NCI-H2171 treated with DMSO at 0.1 percent for 48 hours (cell line): ENCODE measurements around the gene TBP.
"Not testable (repeated sequence)": the region's sequence is repeated elsewhere in the genome, so short reads cannot be mapped to it uniquely, and the experiment has no call there.

ENCODE experiments used
- DNase-seq: peaks from one replicate; lab custom pipeline; 2025; lab: John Stamatoyannopoulos, UW

TBP gene

DNA sequence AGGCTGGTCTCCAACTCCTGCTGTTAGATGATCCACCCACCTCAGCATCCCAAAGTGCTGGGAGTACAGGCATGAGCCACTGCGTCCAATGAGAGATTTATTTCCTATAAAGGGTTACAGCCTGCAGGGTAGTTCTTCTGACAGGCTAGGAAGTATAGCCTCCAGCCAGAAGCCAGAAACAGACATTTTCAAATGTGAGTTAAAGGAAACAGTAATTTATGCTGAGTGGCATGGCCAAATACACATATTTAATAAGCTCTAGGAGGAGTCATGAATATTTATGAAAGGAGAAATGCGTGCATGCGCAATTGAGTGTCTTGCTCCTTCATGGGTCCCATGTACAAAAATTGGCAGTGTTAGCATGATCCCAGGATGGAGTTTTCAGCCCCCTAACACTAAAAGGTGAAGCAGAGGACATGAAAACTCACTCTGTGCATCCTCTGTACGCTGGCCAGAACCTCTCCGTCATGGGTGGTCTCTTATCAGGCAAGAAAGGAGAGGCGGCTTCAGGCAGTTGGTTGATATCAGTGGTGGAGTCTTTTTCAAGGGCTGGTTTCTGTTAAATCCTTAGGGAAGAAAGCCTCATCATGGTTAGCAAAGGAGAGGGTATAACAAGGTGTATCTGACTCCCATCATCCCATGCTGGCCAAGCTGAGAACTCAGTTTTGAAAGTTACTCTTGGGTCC is 51.5 kb downstream of the TBP start:
- no peak for DNase-seq

GRCh38 chr6:170609225-170609624 is 55.1 kb downstream of the TBP start:
- DNase-seq = not testable (repeated sequence)

- DNase-seq = not testable (repeated sequence)
Measured at GRCh38 chr6:170612256-170612804, 58.2 kb downstream of the TBP start.

- not testable (repeated sequence) for DNase-seq
Measured at GRCh38 chr6:170616020-170616554, 61.9 kb downstream of the TBP start.
